ENCODE measurements around the gene KIZ.
"Not testable (repeated sequence)": the region's sequence is repeated elsewhere in the genome, so short reads cannot be mapped to it uniquely, and the experiment has no call there.

Gene KIZ

DNA sequence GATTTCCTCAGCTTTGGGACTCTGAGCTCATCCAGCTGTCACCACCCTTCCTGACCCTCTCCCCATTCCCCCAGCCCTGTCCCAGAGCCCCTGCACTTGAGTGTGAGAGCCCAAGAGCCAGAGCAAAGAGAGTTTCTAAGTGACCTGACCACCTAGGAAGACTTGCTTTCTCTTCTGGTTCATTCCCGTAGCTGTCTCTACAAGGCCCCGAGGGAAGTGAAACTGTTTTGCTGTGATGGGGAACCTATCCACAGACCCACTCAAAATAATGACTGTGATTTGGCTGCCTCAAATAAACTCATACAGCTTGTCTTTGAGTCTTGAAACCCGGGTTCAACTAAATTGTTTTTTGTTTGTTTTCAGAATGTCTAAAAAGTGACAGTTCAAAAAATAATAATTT is 102.6 kb downstream of the KIZ start:
- no peak for DNase-seq (ENCODE audit: low read depth in 1 of 2, low spot score in 1 of 2)

DNA sequence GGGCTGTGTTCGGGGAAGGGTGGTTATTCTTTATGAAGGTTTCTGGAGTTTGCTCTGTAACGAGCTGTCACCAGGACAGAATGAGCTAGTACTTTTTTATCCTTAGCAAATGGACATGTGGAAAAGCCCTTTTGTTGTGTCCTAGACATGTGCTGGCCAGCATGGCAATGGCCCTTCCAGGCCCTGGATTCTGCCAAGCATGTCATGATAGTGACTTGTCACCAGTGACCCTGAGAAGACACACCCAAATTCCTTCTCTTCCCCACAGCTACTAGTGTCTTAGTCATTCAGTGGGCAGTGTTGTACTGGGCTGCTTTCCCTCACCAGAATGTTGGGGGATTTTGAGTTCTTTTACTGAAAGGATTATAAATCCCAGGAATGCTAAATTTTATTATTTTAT is 103.3 kb downstream of the KIZ start:
- DNase-seq (ENCODE audit: low read depth in 1 of 2, low spot score in 1 of 2), result no peak

DNA sequence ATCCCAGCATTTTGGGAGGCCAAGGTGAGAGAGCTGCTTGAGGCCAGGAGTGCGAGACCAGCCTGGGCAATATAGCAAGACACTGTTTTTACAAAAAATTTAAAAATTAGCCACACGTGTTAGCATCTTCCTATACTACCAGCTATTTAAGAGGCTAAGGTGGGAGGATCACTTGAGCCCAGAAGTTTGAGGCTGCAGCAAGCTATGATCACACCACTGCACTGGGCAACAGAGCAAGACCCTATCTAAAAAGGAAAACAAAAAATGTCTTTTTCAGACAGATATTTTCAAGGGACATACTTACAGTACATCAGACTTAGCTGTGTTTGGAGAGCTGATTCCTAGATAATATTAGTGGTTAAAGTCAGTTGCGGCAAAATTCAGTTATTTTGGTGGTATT is 104.3 kb downstream of the KIZ start:
- DNase-seq (ENCODE audit: low read depth in 1 of 2, low spot score in 1 of 2), result no peak

DNA sequence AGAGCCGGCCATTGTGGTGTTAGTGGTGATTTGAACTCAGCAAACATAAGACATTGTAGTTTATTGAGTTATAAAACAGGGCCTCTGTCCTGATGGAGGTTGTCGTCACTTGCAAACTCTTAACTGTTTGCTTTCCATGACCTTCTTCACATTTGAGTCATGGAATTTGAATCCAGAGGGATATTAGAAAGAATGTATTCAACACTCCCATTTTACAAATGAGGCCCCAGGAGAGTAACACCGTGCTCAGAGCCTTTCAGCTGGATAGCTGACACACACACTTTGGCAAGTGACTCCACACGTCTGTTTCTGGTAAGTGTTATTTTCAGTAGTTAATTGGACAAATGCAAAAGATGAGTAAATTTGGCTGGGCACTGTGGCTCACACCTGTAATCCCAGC is 104.8 kb downstream of the KIZ start:
- no peak for DNase-seq (ENCODE audit: low read depth in 1 of 2, low spot score in 1 of 2)

DNA sequence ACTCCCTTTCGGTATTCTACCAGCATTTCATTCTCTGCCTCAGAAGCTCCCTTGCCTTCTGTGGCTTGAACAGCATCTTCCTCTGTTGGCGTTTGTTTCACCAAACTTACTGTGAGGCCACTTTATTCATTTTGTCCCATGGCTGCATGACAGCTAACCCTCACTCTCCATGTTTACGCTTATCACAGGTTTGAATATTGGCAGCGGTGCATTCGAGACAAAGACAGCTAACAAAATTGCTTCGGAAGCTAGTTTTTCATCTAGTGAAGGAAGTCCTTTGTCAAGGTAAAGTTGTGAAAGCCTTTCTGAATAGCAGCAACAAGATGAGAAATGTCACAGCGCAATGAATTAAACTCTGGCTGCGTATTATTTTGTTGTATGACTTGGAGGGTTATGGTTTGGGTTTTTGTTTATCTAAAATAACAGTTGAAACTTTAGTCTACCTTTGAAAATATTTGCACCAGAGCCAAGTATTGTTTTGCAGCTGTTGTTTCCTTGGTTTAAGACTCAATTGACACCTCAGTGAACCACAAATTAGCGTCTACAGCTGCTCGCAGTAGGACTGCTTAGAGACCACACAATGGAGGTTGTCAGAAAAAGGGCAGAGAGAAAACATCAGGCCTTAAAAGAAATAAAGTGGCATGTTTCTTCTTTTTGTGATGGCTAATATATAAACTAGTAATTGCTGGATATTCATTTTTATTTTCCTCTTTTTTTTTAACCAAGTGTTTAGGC is 106.8 kb downstream of the KIZ start:
- no peak for DNase-seq (ENCODE audit: low read depth in 1 of 2, low spot score in 1 of 2)

DNA sequence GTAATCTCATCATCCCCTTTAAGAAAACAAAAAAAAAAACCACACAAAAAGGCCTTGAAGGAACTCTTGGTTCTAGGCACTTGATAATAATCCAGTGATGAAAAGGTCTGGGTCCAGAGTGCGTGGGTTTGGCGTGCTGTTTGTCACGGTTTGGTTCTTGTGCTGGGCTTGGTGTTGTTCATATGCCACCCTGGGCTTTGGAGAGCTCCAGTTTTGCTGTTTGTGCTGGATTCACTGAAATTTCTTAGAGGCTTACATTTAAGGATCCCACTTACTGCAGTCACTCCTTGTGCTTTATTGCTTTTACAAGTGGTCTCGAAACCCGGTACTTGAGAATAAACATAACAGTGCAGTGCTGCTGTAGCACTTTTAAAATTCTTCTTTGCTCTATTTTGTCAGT is 108.4 kb downstream of the KIZ start:
- DNase-seq (ENCODE audit: low read depth in 1 of 2, low spot score in 1 of 2), result no peak

DNA sequence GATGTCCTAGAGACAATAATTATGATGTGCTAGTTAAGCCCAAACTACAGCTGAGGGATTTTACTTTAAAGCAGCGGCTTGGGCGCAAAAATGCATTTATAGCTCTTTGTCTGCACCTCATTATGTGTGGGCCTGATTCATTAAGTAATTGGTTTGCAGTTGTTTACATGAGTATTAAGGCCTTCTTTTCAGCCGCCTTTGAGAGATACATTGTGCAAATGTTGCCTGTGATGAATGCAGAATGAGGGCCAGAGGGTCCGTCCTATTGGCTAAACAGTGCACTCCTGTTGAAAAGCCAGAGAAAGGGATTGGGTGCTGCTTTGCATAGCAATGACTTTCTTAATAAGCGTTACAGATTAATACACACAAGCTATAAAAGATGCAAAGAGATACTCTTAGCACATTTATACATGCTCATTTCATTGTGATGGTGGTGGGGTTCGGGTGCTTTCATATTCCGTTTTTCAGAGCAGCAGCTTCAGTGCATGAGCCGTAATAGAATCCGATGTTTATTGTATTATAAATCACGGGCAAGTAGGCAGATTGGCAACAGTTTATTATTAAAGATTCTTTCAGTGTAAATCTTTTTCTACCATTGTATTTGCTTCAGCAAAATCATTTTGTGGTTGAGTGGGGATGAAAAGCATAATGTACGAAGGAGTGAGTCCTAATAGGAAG is 109.1 kb downstream of the KIZ start:
- DNase-seq (ENCODE audit: low read depth in 1 of 2, low spot score in 1 of 2), result no peak

DNA sequence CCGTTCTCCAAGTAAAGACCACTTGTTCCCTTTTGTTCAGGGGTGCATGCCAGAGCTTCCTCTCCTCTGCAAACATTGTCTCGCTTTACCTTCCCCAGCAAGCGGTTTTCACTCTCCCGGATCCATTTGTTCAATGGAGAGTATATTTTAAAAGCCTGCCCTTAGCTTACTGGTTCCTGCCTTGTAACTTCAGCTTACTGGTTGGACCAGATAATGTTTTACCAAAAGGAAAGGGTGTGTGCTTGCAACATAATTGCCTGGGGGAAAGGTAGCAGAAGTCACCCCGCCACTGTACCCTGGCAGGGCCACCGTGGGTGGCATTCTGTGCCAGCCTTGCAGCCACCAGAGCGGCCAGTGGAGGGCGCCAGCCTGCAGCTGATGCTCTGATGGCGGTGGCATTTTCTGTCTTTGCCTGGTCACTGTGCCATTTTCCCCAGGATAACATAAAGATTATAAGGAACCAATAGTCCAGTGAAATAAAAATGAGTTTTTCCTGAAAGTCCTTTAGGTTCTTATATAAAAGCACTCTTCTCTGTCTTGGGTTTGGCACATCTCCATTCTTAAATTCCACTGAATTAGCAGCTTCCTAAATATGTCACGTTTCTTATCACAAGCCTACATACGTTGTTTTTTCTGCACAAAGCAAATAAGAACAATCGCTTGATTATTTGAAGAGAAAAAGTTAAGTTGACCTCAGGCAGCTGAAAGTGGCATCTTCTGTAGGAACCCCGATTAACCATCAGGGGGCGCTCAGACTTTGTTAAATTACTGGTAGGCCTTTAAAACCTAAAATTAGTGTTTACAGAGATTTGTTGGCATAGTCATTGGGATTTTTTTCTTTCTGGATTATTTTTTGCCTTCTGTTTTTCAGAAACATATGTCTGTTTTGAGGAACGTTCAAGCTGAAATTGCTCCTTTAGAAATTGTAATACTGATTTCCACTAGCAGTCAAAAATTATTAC is 109.9 kb downstream of the KIZ start:
- peak; percentile 8 to 50 for DNase-seq (ENCODE audit: low read depth in 1 of 2, low spot score in 1 of 2)

DNA sequence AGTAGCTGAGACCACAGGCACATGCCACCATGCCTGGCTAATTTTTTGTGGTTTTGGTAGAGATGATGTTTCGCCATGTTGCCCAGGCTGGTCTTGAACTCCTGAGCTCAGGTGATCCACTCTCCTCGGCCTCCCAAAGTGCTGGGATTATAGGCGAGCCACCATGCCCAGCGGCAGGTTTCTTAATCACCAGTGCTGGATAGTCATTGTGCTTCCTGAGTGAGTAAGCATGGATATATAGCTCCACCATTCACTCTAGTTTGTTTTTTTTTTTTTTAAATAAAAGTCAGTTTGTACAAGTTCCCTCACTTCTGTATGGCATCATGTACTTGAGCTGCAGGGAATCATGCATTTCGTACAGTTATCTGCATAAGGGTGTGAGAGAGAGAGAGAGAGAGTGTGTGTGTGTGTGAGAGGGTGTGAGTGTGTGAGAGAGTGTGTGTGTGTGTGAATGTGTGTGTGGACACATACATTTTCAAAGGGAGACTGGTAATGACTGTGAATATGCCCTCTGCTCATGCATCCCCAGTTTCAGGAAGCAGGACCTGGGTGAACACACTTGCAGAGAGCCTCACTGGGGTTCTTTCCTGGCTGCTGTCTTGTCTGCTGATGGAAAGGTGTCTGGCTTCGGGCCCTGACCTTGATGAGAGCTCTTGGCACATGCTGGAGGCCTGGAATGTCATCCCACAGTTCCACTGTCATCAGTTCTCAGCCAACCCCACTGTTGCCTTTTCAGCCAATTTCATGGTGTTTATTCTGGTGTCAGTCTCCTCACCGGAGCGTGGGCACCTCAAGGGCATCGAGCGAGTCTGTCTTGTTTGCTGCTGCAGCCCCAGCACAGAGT is 112.3 kb downstream of the KIZ start:
- DNase-seq (ENCODE audit: low read depth in 1 of 2, low spot score in 1 of 2), result no peak

DNA sequence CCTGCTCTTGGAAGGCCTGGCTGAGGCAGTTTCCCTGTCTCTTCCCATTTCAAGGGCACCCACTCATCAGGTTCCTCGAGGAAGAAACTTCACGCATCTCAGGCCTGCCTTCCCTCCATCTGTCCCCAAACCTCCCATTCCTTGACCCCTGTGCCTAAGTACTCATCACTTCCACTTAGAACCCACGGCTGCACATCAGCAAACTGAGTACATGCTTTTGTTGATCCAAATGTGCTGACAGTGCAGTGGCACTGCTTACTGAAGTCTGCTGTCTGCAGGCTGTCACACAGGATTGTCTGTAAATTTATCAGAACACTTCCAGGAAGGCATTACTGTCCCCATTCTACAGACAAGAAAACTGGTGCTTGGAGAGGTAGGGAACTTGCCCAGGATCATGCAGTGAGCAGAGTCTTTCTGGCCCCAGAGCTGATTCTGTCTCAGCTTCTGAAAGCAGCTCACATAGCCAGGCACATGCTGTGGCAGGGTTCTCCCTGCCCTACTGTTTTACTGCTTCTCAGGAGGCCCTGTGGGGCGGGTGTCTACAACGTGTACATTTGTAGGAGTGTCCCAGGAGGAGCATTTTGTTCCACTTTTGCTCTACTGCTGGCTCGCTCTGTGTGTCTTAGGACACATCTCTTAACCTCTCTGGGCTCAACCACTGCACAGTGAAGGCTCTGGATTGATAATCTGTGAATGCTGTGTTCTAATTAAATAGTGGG is 113.1 kb downstream of the KIZ start:
- DNase-seq (ENCODE audit: low read depth in 1 of 2, low spot score in 1 of 2), result no peak

DNA sequence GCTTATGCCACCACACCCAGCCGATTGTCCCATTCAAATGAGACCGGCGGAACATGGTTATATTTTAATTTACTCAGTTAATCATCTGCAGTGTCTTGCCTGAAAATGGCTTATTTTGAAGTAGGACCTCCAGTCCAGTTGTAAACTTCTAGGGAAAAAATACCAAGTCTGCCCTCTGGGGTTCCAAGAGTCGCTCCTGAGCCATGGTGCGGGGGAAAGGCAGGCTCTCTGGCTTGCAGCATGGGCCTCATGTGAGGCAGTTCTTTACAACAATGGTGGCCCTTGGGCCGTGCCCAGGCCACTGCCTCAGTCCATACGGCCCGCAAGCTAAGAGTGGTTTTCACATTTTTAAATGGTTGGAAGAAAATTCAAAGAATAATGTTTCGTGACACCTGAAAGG is 114.5 kb downstream of the KIZ start:
- DNase-seq (ENCODE audit: low read depth in 1 of 2, low spot score in 1 of 2), result no peak

DNA sequence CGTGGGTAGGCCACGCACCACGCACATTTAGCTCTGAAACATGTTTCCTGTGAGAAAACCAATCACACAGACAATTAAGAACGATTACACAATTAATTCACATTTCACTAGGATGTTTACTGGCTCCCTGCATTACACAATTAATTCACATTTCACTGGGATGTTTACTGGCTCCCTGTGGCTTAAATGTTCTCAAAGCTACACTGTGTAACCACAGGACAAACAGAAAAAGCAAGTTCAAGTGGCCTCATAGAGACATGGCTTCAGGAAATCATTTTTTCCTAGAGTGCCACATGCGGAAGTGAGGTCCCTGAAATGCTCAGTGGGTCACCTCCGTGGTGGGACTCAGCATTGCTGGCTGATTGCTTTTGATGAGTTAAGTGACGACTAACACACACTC is 115.5 kb downstream of the KIZ start:
- no peak for DNase-seq (ENCODE audit: low read depth in 1 of 2, low spot score in 1 of 2)

DNA sequence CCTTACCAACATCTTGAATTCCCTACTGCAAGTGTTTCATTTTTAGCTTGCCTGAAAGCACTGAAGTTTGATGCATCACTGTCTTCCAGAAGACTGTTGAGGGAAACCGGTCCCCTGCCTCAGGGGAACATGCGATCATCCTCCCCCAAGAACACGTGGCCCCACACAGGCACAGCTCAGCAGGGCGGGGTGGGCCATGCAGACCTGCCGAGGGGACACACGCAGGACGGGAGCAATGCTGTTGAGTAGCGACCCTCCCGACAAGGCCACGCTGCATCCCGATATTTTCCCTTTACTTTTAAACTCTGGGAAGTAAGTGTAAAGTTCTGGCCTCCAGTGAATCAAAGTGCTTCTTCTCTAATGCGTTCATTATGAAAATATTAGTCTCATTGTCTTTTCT is 117.9 kb downstream of the KIZ start:
- DNase-seq (ENCODE audit: low read depth in 1 of 2, low spot score in 1 of 2), result no peak

DNA sequence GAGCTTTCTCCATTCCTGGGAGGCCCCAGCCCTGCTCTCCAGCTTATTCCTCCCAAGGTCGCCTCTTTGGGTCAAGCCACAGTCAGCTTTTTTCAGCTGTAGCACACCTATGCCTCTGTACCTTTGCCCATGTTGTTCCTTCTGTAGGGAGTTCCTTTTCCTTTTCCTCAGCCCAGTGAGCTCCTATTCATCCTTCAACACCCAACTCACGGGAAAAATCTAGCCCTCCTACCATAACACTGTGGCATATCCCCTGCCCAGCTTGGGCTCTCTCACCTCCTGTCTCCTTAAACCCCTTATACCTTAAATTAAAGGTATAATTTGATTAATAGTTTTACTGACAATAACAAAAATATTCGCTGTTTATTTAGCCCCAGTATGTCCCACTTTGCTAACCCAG is 118.9 kb downstream of the KIZ start:
- no peak for DNase-seq (ENCODE audit: low read depth in 1 of 2, low spot score in 1 of 2)

DNA sequence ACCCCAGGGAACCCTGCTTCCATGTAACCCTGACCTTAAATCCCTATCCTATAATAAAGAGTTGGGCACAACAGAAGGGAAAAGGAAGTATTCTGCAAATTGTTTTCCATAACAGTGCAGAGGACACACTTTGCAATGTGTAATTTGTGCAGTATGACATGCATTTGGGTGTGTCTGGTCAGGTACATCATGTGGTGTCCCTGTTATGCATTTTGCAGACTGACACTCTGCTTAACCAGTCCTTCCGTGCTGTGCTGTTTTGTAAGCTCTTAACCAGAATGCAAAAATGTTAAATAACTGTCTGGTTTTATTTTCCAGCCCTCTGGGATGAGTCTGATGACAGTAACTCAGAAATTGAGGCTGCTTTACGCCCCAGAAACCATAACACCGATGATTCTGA is 120.3 kb downstream of the KIZ start:
- no peak for DNase-seq (ENCODE audit: low read depth in 1 of 2, low spot score in 1 of 2)

DNA sequence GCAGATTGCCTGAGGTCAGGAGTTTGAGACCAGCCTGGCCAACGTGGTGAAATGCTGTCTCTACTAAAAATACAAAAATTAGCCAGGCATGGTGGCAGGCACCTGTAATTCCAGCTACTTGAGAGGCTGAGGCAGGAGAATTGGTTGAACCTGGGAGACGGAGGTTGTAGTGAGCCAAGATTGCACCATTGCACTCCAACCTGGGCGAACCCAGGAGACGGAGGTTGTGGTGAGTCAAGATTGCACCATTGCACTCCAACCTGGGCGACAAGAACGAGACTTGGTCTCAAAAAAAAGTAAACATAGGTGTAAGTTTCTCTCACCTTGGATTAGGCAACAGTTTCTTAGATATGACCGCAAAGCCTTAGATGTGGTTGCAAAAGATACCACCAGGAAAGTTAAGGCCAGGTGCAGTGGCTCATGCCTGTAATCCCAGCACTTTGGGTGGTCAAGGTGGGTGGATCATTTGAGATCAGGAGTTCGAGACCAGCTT is 121.8 kb downstream of the KIZ start:
- DNase-seq (ENCODE audit: low read depth in 1 of 2, low spot score in 1 of 2), result not testable (repeated sequence)

DNA sequence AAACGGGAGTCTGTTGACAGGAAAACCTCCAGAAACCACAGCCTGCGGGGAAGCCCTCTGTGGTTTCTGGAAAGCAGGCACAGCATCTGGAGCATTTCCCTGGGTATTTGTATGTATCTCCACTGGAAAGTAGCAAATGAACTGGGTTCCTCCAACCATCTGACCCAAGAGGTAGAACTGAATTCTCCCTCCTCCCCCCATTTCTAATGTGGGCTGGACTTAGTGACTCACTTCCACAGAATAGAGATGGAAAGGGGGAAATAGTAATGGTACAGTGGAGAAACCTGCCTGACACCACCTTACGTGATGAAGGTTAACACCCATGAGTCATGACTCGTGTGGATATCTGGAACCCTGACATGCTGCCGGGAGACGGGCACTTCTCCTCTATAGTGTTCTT is 125.4 kb downstream of the KIZ start:
- no peak for DNase-seq (ENCODE audit: low read depth in 1 of 2, low spot score in 1 of 2)

DNA sequence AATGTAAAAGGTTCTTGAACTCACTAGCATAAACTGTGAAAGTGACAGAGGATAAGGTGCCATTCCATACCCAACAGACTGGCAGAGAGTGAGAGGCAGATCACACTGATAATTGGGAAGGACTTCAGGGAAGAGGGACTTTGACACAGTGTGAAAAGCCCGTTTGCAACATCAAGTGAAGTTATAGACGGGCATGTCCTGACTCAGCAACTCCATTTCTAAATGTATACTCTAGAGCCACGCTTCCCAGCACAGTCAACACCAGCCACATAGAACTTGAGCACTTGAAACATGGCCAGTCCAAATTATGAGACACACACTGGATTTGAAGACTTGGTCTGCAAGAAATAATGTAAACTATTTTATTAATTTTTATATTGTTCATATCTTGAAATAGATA is 131.3 kb downstream of the KIZ start:
- no peak for DNase-seq (ENCODE audit: low read depth in 1 of 2, low spot score in 1 of 2)

DNA sequence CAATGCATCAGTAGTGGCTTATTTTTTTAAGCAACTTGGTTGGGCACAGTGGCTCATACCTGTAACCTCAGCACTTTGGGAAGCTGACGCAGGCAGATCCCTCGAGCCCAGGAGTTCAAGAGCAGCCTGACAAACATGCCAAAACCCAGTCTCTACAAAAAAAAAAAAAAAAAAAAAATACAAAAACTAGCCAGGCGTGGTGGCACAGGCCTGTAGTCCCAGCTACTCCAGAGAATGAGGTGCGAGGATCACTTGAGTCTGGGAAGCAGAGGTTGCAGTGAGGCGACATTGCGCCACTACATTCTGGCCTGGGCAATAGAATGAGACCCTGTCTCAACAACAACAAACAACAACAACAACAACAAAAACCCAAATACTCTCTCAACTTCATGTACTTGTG is 132.5 kb downstream of the KIZ start:
- no peak for DNase-seq (ENCODE audit: low read depth in 1 of 2, low spot score in 1 of 2)

DNA sequence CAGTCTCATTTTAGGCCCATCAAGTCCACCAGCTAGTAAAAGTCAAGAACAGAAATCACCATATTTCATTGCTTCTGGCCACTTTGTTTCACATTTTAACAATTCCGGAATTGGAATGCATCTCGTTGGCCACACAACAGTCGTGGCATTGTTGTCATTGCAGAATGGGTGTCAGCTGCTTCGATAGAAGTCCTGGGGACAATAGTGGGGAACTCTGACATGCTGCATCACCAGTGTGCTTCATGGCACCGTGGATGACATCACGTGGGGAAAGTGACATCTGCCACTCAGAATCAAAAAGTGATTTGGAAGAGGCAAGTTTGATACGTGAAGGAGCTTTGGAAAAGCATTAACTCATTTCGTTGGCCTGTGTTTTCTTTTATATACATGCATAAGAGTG is 133.5 kb downstream of the KIZ start:
- DNase-seq (ENCODE audit: low read depth in 1 of 2, low spot score in 1 of 2), result no peak

All from stimulated activated CD4-positive, alpha-beta T cell treated with anti-CD3 and anti-CD28 coated beads, Interleukin-15, amount 100 ng/mL, for 1 hour (primary cell).